Stimulated activated CD4-positive, alpha-beta T cell treated with anti-CD3 and anti-CD28 coated beads, Interleukin-2, amount 100 ng/mL, for 48 hours (primary cell): ENCODE measurements around the gene NMRAL1.

Experiments used
- DNase-seq, 2 donors: peaks; one replicate each; pipeline ENCODE4 v3.0.0-alpha.2; 2020

Gene NMRAL1

GRCh38 chr16:4420505-4421105 is 53.8 kb downstream of the NMRAL1 start:
- DNase-seq, result no peak

DNA sequence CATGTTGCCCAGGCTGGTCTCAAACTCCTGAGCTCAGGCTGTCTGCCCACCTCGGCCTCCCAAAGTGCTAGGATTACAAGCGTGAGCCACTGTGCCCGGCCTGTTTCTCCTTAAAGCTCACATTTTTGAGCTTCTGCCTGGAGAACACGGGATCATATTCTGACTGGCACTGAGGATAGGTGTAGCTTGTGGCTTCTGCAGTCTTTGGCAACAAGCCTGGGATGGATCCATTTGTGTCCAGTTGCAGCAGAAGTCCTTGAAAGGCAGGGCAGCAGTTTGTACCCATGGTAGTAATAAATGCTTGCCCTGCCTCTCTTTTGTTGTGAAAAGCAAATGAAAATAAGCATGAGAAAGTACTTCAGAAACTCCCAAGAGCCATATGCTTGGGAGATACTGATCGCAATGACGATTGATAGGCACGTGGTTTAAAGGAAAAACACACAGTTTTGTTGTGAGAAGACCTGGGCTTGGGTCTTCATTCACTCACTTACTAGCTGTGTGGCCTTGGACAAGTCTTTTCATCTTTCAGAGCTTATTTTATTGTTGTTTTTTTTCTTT is 54.9 kb downstream of the NMRAL1 start:
- DNase-seq, result no peak

DNA sequence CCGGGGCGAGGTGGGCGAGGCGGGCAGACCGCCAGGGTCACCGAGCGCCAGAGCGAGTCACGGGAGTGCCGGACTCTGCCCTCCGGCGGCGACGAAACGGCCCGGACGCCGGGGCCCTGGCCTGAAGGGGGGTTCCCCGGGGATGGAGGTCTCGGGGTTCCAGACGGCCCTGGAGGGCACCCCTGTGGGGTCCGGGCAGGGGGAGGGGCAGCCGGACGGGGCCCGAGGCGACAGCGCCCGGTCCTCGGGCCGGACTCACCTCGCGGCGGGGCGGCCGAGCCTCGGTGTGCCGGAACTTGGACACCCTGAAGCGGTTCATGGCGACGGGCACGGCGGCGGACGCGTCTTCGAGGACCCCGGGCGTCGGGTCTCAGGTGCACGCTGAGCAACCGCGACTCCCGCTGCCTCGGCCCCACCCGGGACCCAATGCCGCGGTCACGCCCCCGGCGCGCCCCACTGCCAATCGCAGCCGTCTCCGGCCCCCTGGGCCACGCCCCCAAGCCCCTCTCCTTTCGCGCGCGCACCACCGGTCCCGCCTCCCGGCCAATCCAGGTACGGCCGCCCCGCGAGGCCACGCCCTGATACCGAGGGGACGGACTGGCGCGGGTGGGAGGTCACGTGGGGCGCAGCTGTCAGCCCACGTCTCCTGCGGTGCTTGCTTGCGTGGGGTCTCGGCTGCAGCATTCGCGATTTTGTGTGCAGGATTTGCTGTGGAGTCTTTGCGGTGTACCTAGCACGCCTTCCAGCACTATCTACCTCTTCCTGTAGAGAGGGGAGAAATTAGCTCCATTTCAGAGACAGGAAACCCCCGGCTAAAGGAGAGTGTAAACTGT is 58.0 kb downstream of the NMRAL1 start, which contains the start of gene CORO7:
CORO7 (minus strand) TSS at position 397 of the 833 bp plus-strand sequence; CDS start at position 319, 78 bp downstream.
- DNase-seq, result peak; percentile 96 to 98

- DNase-seq, result peak; percentile 34 to 47
Measured at GRCh38 chr16:4415538-4416199, 58.8 kb downstream of the NMRAL1 start.

DNA sequence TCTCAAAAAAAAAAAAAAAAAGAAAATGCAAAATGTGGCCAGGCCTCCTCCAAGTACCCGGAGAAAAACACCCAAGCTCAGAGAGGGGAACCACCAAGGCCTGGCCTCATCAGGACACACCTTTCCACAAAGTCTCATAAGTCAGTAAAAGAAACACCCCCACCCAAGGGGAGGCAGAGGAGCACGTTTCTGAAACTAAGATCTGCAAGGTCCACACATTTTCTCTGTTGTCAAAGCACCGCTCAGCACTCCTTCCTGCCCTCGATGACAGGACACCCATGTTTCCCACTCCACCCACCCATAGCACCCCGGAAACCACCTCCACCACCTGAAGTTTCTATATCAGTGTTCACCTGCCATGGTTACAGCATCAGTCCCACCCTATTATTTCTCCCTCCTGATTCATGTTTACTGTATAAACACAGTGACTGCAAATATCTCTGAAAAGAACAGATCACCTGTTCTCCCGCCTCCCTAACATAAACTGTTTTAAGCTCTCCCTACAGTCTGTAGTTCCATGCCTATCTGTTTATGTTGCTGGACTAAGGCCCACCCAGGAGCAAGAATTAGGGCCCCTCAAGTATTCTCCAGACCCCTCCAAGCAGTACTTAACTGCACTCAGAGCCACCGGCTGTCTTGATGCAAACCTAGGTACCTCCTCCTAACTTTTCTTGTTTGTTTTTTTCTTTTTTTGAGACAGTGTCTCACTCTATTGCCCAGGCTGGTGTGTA is 60.1 kb downstream of the NMRAL1 start:
- DNase-seq, result peak; percentile 61 to 68

DNA sequence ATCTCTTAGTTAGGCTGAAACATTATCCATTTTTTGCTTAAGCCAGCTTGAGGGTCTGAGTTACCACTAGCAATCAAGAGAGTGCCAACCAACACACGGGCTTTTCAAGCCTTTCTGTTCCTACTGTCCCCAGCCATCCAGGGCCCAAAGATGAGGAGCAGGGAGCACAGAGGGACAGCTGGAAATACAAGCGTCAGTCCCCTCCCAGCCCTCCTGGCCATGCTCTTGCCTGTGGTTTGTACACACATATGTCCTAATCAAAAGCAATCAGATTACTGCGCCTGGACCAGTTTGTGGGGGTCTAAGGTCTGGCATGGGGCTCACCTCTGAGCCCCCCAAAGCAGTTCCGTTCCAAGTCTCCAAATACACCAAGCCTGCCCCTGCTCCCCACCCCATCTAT is 61.6 kb downstream of the NMRAL1 start:
- DNase-seq, result no peak

GRCh38 chr16:4412159-4412558 is 62.3 kb downstream of the NMRAL1 start:
- no peak for DNase-seq
